HL-60 (cell line): ENCODE results near the gene VPREB3.

ENCODE experiments used
- CTCF ChIP-seq: IDR thresholded peaks from one replicate; pipeline ENCODE4 v1.5.1; 2011; ENCODE audit warnings: low read length, control low read depth, inconsistent platforms; ENCODE audit not compliant: insufficient read depth
- GABPA ChIP-seq: IDR thresholded peaks from 2 replicates; pipeline ENCODE4 v1.6.1; 2012; ENCODE audit warnings: low read depth
- REST ChIP-seq: IDR thresholded peaks from 2 replicates; pipeline ENCODE4 v1.6.1; 2012; ENCODE audit warnings: low read depth; ENCODE audit not compliant: insufficient replicate concordance

GRCh38 chr22:23762842-23763578 lies 8.8 kb upstream of the VPREB3 start, which contains the start of gene C22orf15:
- TF ChIP-seq CTCF (no peak), REST (no peak), GABPA (no peak)
